OCI-LY1 (cell line): Measurements from ENCODE around the gene GATA6.

Experiments
- EZH2 ChIP-seq: fragments of 200-600 bp; sonication (generic), shearing (Covaris generic); IDR thresholded peaks from 2 replicates; pipeline ENCODE4 v1.8.0; 2017; ENCODE audit warnings: borderline replicate concordance, mixed run types, mild to moderate bottlenecking, antibody characterized with exemption, low read length, moderate library complexity, mixed read lengths
- TF ChIP-seq, protein P1 (sequence below): fragments of 200-600 bp; sonication (generic), shearing (Covaris generic); IDR thresholded peaks from 2 replicates; pipeline ENCODE4 v1.5.1; 2017; ENCODE audit warnings: mild to moderate bottlenecking, antibody characterized with exemption, low read length, moderate library complexity, mixed read lengths

DNA sequence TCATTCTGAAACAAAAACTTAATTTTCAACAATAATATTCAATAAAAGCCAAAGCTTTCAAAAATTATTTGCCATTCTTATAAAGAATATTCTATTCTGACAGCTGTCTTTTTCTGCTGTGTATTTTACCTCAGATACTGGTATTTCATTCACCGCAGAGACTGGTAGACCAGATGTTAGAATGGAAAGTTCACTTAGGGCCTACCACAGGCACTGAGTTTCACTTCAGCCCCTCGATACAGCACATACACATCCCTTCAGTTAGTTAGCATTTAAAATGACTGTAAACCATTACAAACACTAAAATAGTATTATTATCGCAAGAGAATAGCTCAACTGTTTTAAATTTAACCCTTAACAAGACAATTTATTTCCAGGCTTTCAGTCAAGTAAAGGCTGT is 24.2 kb upstream of the GATA6 start:
- TF ChIP-seq, protein P1, sequence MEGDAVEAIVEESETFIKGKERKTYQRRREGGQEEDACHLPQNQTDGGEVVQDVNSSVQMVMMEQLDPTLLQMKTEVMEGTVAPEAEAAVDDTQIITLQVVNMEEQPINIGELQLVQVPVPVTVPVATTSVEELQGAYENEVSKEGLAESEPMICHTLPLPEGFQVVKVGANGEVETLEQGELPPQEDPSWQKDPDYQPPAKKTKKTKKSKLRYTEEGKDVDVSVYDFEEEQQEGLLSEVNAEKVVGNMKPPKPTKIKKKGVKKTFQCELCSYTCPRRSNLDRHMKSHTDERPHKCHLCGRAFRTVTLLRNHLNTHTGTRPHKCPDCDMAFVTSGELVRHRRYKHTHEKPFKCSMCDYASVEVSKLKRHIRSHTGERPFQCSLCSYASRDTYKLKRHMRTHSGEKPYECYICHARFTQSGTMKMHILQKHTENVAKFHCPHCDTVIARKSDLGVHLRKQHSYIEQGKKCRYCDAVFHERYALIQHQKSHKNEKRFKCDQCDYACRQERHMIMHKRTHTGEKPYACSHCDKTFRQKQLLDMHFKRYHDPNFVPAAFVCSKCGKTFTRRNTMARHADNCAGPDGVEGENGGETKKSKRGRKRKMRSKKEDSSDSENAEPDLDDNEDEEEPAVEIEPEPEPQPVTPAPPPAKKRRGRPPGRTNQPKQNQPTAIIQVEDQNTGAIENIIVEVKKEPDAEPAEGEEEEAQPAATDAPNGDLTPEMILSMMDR: no peak
- no peak for TF ChIP-seq EZH2
